GM23338 (cell line): ENCODE data around the gene CMC4. TPM values are rescaled to one million over a fixed set of nuclear protein-coding genes. Genes with fewer than 3 reads are reported as not detected.

Experiments
- ATAC-seq: fragments of 200-7000 bp; cut with Tn5 transposase; 3 replicates; pipeline ENCODE4 v1.9.1; 2020
- DNase-seq: peaks from one replicate; pipeline ENCODE4 v3.0.0-alpha.2; 2015; ENCODE audit warnings: low spot score
- H2AFZ ChIP-seq: fragments of 200-600 bp; sonication (generic); 2 replicates; pipeline ENCODE4 v1.8.0; 2016; ENCODE audit warnings: antibody characterized with exemption, mild to moderate bottlenecking, moderate library complexity
- H3F3A ChIP-seq: fragments of 200-600 bp; sonication (generic); replicated peaks from 2 replicates; pipeline ENCODE4 v1.8.0; 2017; ENCODE audit warnings: antibody characterized with exemption, mixed run types, low read depth
- H3K27ac ChIP-seq: fragments of 200-600 bp; sonication (generic); 2 replicates; pipeline ENCODE4 v1.6.1; 2016; ENCODE audit warnings: low read depth
- H3K27me3 ChIP-seq: fragments of 200-600 bp; sonication (generic); 2 replicates; pipeline ENCODE4 v1.8.0; 2016; ENCODE audit warnings: mild to moderate bottlenecking, mixed run types, moderate library complexity; ENCODE audit not compliant: insufficient read depth
- H3K36me3 ChIP-seq: fragments of 200-600 bp; sonication (generic); 2 replicates; pipeline ENCODE4 v1.8.0; 2016; ENCODE audit warnings: mild to moderate bottlenecking; ENCODE audit not compliant: insufficient read depth
- H3K4me1 ChIP-seq: fragments of 200-600 bp; sonication (generic); 2 replicates; pipeline ENCODE4 v1.8.0; 2016; ENCODE audit warnings: mild to moderate bottlenecking, moderate library complexity; ENCODE audit not compliant: insufficient read depth
- H3K4me2 ChIP-seq: fragments of 200-600 bp; sonication (generic); 2 replicates; pipeline ENCODE4 v1.7.1; 2017; ENCODE audit warnings: mixed run types
- H3K4me3 ChIP-seq: fragments of 200-600 bp; sonication (generic); 2 replicates; pipeline ENCODE4 v1.6.1; 2016; ENCODE audit warnings: mixed run types
- H3K79me2 ChIP-seq: fragments of 200-600 bp; sonication (generic); replicated peaks from 2 replicates; pipeline ENCODE4 v1.8.0; 2017; ENCODE audit warnings: mild to moderate bottlenecking; ENCODE audit not compliant: insufficient read depth
- H3K9me2 ChIP-seq: fragments of 200-600 bp; sonication (generic); 2 replicates; pipeline ENCODE4 v1.8.0; 2017; ENCODE audit not compliant: insufficient read depth
- H4K20me1 ChIP-seq: fragments of 200-600 bp; sonication (generic); replicated peaks from 2 replicates; pipeline ENCODE4 v1.8.0; 2017; ENCODE audit warnings: mild to moderate bottlenecking; ENCODE audit not compliant: insufficient read depth
- H3K27ac Mint-ChIP-seq: 2 replicates; pipeline ENCODE4 v1.8.0; 2020; ENCODE audit warnings: inconsistent platforms, mild to moderate bottlenecking, moderate library complexity, mixed read lengths
- H3K27me3 Mint-ChIP-seq: 3 replicates; pipeline ENCODE4 v1.8.0; 2022; ENCODE audit warnings: low read depth, mild to moderate bottlenecking, moderate library complexity, mixed read lengths, inconsistent platforms; ENCODE audit not compliant: insufficient read depth, poor library complexity
- H3K36me3 Mint-ChIP-seq: 3 replicates; pipeline ENCODE4 v1.8.0; 2021; ENCODE audit warnings: low read depth, mild to moderate bottlenecking, inconsistent platforms, moderate library complexity, mixed read lengths
- H3K4me1 Mint-ChIP-seq: 3 replicates; pipeline ENCODE4 v1.8.0; 2020; ENCODE audit warnings: mild to moderate bottlenecking, inconsistent platforms, mixed read lengths
- H3K4me3 Mint-ChIP-seq: 3 replicates; pipeline ENCODE4 v1.8.0; 2021; ENCODE audit warnings: moderate library complexity, mild to moderate bottlenecking, inconsistent platforms, mixed read lengths
- H3K9me3 Mint-ChIP-seq: 3 replicates; pipeline ENCODE4 v1.8.0; 2020; ENCODE audit warnings: moderate library complexity, mild to moderate bottlenecking, inconsistent platforms, mixed read lengths
- CREB1 ChIP-seq: fragments of 250-450 bp; sonication (Bioruptor Pico); IDR thresholded peaks from 2 replicates; pipeline ENCODE4 v1.5.0; 2020; ENCODE audit warnings: low read depth, mild to moderate bottlenecking, moderate library complexity
- EZH2 ChIP-seq: fragments of 200-600 bp; sonication (generic); IDR thresholded peaks from one replicate; pipeline ENCODE4 v1.8.0; 2017; ENCODE audit warnings: antibody characterized with exemption, mild to moderate bottlenecking, low read depth; ENCODE audit not compliant: unreplicated experiment
- EZH2phosphoT487 ChIP-seq: fragments of 200-600 bp; sonication (generic); IDR thresholded peaks from one replicate; pipeline ENCODE4 v1.8.1; 2018; ENCODE audit warnings: antibody characterized with exemption; ENCODE audit not compliant: unreplicated experiment
- JUNB ChIP-seq: IDR thresholded peaks from one replicate; pipeline ENCODE4 v1.6.1; 2016; ENCODE audit warnings: antibody characterized with exemption; ENCODE audit not compliant: unreplicated experiment
- NANOG ChIP-seq: IDR thresholded peaks from 2 replicates; pipeline ENCODE4 v1.6.1; 2016; ENCODE audit warnings: antibody characterized with exemption, borderline replicate concordance
- POLR2AphosphoS5 ChIP-seq: IDR thresholded peaks from 2 replicates; pipeline ENCODE4 v1.6.1; 2016; ENCODE audit warnings: antibody characterized with exemption, low read depth
- STAT1 ChIP-seq: IDR thresholded peaks from one replicate; pipeline ENCODE4 v1.6.1; 2016; ENCODE audit warnings: antibody characterized with exemption; ENCODE audit not compliant: unreplicated experiment
- ZNF114 ChIP-seq: fragments of 250-450 bp; sonication (Bioruptor Pico); IDR thresholded peaks from 2 replicates; pipeline ENCODE4 v1.5.0; 2020; ENCODE audit warnings: mild to moderate bottlenecking, moderate library complexity
- ZNF331 ChIP-seq: fragments of 250-450 bp; sonication (Bioruptor Pico); IDR thresholded peaks from 2 replicates; pipeline ENCODE4 v1.5.0; 2020; ENCODE audit warnings: low read depth, mild to moderate bottlenecking, moderate library complexity
- polyA plus RNA-seq: library from polyadenylated mRNA; unstranded; fragments of >200 nt; fragmentation: Nextera tagmentation; extraction: Ambion mirVana; gene quantifications from 2 replicates; pipeline ENCODE4 v1.2.1, GENCODE V29; 2016
- total RNA-seq: library from RNA; depleted of rRNA; stranded (reverse); fragments of >200 nt; shearing (Covaris generic); gene quantifications from 2 replicates; pipeline ENCODE4 v1.2.3, GENCODE V29; 2014
- TF ChIP-seq, protein P1 (sequence below): IDR thresholded peaks from 2 replicates; pipeline ENCODE4 v1.6.1; 2016; ENCODE audit warnings: antibody characterized with exemption
- TF ChIP-seq, protein P2 (sequence below): IDR thresholded peaks from one replicate; pipeline ENCODE4 v1.6.1; 2018; ENCODE audit warnings: antibody characterized with exemption; ENCODE audit not compliant: unreplicated experiment
- TF ChIP-seq, protein P3 (sequence below): fragments of 250-450 bp; sonication (Bioruptor Pico); IDR thresholded peaks from 2 replicates; pipeline ENCODE4 v1.5.0; 2020; ENCODE audit warnings: mild to moderate bottlenecking, moderate library complexity
- TF ChIP-seq, protein P4 (sequence below), 2 experiments: fragments of 200-600 bp in 1 of 2; sonication (generic) in 1 of 2; conservative IDR thresholded peaks; 2 replicates each; pipeline versions ENCODE4 v1.5.1 to v1.6.1; 2016 to 2017; ENCODE audit warnings: antibody characterized with exemption in 2 of 2, low read depth in 2 of 2, mild to moderate bottlenecking in 2 of 2, moderate library complexity in 1 of 2

CMC4 gene
- total and polyA plus RNA-seq, 2 experiments from 2014 or later, result 9.9 to 16.3 TPM

DNA sequence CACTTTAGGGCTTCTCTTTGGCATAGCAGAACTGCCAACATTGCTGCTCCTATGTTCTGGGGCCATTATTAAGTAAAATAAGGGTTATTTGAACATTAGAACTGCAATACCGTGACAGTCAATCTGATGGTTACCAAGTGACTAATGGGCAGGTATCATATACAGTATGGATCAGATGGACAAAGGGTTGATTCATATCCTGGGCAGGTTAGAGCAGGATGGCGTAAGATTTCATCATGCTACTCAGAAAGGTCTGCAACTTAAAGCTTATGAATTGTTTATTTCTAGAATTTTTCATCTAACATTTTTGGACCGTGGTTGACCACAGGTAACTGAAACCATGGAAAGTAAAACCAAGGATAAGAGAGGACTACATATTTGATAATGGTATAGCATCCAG is 41.2 kb upstream of the CMC4 start:
- Histone ChIP-seq H3K4me1 (no peaks in the 10 kb centered on the region), H3K4me3 (no peak overlapping the region), H3K79me2 (no peaks in the 10 kb centered on the region), H3K36me3 (no peaks in the 10 kb centered on the region), H3F3A (no peaks in the 10 kb centered on the region), H2AFZ (no peak overlapping the region), H4K20me1 (no peaks in the 10 kb centered on the region), H3K27me3 (no peaks in the 10 kb centered on the region), H3K27ac (no peak overlapping the region), H3K9me2 (no peaks in the 10 kb centered on the region), H3K4me2 (no peak overlapping the region)
- Mint-ChIP-seq H3K27ac (no peak overlapping the region), H3K9me3 (no peaks in the 10 kb centered on the region), H3K4me3 (no peak overlapping the region), H3K27me3 (no peaks in the 10 kb centered on the region), H3K36me3 (peaks cover 20% of the 10 kb centered on the region; the same call in 2 of the 3 replicates), H3K4me1 (no peaks in the 10 kb centered on the region)
- TF ChIP-seq, protein P1, sequence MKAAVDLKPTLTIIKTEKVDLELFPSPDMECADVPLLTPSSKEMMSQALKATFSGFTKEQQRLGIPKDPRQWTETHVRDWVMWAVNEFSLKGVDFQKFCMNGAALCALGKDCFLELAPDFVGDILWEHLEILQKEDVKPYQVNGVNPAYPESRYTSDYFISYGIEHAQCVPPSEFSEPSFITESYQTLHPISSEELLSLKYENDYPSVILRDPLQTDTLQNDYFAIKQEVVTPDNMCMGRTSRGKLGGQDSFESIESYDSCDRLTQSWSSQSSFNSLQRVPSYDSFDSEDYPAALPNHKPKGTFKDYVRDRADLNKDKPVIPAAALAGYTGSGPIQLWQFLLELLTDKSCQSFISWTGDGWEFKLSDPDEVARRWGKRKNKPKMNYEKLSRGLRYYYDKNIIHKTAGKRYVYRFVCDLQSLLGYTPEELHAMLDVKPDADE, result no peak
- TF ChIP-seq, protein P2, sequence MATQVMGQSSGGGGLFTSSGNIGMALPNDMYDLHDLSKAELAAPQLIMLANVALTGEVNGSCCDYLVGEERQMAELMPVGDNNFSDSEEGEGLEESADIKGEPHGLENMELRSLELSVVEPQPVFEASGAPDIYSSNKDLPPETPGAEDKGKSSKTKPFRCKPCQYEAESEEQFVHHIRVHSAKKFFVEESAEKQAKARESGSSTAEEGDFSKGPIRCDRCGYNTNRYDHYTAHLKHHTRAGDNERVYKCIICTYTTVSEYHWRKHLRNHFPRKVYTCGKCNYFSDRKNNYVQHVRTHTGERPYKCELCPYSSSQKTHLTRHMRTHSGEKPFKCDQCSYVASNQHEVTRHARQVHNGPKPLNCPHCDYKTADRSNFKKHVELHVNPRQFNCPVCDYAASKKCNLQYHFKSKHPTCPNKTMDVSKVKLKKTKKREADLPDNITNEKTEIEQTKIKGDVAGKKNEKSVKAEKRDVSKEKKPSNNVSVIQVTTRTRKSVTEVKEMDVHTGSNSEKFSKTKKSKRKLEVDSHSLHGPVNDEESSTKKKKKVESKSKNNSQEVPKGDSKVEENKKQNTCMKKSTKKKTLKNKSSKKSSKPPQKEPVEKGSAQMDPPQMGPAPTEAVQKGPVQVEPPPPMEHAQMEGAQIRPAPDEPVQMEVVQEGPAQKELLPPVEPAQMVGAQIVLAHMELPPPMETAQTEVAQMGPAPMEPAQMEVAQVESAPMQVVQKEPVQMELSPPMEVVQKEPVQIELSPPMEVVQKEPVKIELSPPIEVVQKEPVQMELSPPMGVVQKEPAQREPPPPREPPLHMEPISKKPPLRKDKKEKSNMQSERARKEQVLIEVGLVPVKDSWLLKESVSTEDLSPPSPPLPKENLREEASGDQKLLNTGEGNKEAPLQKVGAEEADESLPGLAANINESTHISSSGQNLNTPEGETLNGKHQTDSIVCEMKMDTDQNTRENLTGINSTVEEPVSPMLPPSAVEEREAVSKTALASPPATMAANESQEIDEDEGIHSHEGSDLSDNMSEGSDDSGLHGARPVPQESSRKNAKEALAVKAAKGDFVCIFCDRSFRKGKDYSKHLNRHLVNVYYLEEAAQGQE, result no peak
- TF ChIP-seq, protein P3, sequence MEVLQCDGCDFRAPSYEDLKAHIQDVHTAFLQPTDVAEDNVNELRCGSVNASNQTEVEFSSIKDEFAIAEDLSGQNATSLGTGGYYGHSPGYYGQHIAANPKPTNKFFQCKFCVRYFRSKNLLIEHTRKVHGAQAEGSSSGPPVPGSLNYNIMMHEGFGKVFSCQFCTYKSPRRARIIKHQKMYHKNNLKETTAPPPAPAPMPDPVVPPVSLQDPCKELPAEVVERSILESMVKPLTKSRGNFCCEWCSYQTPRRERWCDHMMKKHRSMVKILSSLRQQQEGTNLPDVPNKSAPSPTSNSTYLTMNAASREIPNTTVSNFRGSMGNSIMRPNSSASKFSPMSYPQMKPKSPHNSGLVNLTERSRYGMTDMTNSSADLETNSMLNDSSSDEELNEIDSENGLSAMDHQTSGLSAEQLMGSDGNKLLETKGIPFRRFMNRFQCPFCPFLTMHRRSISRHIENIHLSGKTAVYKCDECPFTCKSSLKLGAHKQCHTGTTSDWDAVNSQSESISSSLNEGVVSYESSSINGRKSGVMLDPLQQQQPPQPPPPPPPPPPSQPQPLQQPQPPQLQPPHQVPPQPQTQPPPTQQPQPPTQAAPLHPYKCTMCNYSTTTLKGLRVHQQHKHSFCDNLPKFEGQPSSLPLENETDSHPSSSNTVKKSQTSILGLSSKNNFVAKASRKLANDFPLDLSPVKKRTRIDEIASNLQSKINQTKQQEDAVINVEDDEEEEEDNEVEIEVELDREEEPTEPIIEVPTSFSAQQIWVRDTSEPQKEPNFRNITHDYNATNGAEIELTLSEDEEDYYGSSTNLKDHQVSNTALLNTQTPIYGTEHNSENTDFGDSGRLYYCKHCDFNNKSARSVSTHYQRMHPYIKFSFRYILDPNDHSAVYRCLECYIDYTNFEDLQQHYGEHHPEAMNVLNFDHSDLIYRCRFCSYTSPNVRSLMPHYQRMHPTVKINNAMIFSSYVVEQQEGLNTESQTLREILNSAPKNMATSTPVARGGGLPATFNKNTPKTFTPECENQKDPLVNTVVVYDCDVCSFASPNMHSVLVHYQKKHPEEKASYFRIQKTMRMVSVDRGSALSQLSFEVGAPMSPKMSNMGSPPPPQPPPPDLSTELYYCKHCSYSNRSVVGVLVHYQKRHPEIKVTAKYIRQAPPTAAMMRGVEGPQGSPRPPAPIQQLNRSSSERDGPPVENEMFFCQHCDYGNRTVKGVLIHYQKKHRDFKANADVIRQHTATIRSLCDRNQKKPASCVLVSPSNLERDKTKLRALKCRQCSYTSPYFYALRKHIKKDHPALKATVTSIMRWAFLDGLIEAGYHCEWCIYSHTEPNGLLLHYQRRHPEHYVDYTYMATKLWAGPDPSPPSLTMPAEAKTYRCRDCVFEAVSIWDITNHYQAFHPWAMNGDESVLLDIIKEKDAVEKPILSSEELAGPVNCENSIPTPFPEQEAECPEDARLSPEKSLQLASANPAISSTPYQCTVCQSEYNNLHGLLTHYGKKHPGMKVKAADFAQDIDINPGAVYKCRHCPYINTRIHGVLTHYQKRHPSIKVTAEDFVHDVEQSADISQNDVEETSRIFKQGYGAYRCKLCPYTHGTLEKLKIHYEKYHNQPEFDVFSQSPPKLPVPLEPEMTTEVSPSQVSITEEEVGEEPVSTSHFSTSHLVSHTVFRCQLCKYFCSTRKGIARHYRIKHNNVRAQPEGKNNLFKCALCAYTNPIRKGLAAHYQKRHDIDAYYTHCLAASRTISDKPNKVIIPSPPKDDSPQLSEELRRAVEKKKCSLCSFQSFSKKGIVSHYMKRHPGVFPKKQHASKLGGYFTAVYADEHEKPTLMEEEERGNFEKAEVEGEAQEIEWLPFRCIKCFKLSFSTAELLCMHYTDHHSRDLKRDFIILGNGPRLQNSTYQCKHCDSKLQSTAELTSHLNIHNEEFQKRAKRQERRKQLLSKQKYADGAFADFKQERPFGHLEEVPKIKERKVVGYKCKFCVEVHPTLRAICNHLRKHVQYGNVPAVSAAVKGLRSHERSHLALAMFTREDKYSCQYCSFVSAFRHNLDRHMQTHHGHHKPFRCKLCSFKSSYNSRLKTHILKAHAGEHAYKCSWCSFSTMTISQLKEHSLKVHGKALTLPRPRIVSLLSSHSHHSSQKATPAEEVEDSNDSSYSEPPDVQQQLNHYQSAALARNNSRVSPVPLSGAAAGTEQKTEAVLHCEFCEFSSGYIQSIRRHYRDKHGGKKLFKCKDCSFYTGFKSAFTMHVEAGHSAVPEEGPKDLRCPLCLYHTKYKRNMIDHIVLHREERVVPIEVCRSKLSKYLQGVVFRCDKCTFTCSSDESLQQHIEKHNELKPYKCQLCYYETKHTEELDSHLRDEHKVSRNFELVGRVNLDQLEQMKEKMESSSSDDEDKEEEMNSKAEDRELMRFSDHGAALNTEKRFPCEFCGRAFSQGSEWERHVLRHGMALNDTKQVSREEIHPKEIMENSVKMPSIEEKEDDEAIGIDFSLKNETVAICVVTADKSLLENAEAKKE (CRISPR knock-in tag), result no peak
- TF ChIP-seq STAT1, result no peak
- TF ChIP-seq POLR2AphosphoS5, result no peak
- TF ChIP-seq CREB1 (CRISPR knock-in tag), result no peak
- TF ChIP-seq, protein P4, sequence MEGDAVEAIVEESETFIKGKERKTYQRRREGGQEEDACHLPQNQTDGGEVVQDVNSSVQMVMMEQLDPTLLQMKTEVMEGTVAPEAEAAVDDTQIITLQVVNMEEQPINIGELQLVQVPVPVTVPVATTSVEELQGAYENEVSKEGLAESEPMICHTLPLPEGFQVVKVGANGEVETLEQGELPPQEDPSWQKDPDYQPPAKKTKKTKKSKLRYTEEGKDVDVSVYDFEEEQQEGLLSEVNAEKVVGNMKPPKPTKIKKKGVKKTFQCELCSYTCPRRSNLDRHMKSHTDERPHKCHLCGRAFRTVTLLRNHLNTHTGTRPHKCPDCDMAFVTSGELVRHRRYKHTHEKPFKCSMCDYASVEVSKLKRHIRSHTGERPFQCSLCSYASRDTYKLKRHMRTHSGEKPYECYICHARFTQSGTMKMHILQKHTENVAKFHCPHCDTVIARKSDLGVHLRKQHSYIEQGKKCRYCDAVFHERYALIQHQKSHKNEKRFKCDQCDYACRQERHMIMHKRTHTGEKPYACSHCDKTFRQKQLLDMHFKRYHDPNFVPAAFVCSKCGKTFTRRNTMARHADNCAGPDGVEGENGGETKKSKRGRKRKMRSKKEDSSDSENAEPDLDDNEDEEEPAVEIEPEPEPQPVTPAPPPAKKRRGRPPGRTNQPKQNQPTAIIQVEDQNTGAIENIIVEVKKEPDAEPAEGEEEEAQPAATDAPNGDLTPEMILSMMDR (conservative IDR thresholded peaks at IDR 0.05; ENCODE audit: low read depth in 2 of 2), result no peak
- TF ChIP-seq EZH2phosphoT487, result no peak
- TF ChIP-seq ZNF114, result no peak
- no peak for TF ChIP-seq ZNF331 (CRISPR knock-in tag)
- no peak for TF ChIP-seq JUNB
- TF ChIP-seq EZH2, result no peak
- TF ChIP-seq NANOG, result no peak
- DNase-seq (no peak), ATAC-seq (no peak)
